Osteoblast (primary cell): ENCODE measurements around the gene TOP2B. TPM values are rescaled to one million over a fixed set of nuclear protein-coding genes. Genes with fewer than 3 reads are reported as not detected.
A peak's percentile ranks its signal among the peaks of the same experiment; 100 is the strongest.

Experiments used
- DNase-seq: peaks from one replicate; pipeline ENCODE4 v3.0.0; 2011; ENCODE audit warnings: low spot score, mixed read lengths; ENCODE audit not compliant: insufficient read length; ENCODE audit errors: missing footprints
- H2AFZ ChIP-seq: 2 replicates; pipeline ENCODE4 v1.6.0; 2011; ENCODE audit warnings: mild to moderate bottlenecking, low read length
- H3K27ac ChIP-seq: 2 replicates; pipeline ENCODE4 v1.5.1; 2011; ENCODE audit warnings: mild to moderate bottlenecking, low read depth, low read length, moderate library complexity
- H3K27me3 ChIP-seq: 2 replicates; pipeline ENCODE4 v1.6.0; 2012; ENCODE audit warnings: mild to moderate bottlenecking, control low read depth, inconsistent platforms, low read length, moderate library complexity; ENCODE audit not compliant: insufficient read depth
- H3K36me3 ChIP-seq: 2 replicates; pipeline ENCODE4 v1.5.1; 2011; ENCODE audit warnings: mild to moderate bottlenecking, low read length, control low read depth, moderate library complexity; ENCODE audit not compliant: insufficient read depth
- H3K4me1 ChIP-seq: 2 replicates; pipeline ENCODE4 v1.5.1; 2011; ENCODE audit warnings: mild to moderate bottlenecking, low read length, control low read depth, moderate library complexity; ENCODE audit not compliant: insufficient read depth
- H3K4me2 ChIP-seq: 2 replicates; pipeline ENCODE4 v1.6.0; 2011; ENCODE audit warnings: mild to moderate bottlenecking, low read length; ENCODE audit not compliant: insufficient read depth
- H3K4me3 ChIP-seq: fragments of 200-600 bp; sonication (generic); 3 replicates; pipeline ENCODE4 v1.5.1; 2012; ENCODE audit warnings: mild to moderate bottlenecking, low read length, inconsistent platforms; ENCODE audit not compliant: insufficient read depth
- H3K79me2 ChIP-seq: 2 replicates; pipeline ENCODE4 v1.6.0; 2012; ENCODE audit warnings: mild to moderate bottlenecking, low read length, control low read depth, inconsistent platforms; ENCODE audit not compliant: insufficient read depth
- H3K9me3 ChIP-seq: 2 replicates; pipeline ENCODE4 v1.5.1; 2011; ENCODE audit warnings: low read depth, low read length, control low read depth
- H4K20me1 ChIP-seq: 2 replicates; pipeline ENCODE4 v1.6.0; 2012; ENCODE audit warnings: mild to moderate bottlenecking, low read length, control low read depth; ENCODE audit not compliant: insufficient read depth
- total RNA-seq: library from RNA; depleted of rRNA; stranded (reverse); fragments of >200 nt; gene quantifications from 2 replicates; pipeline ENCODE4 v1.2.3, GENCODE V29; 2012
- TF ChIP-seq, protein P1 (sequence below): IDR thresholded peaks from 2 replicates; pipeline ENCODE4 v1.5.1; 2011; ENCODE audit warnings: mild to moderate bottlenecking, low read depth, low read length, moderate library complexity; ENCODE audit errors: extremely low read depth

TOP2B gene
- total RNA-seq, 1 donor, result 71.7 TPM

DNA sequence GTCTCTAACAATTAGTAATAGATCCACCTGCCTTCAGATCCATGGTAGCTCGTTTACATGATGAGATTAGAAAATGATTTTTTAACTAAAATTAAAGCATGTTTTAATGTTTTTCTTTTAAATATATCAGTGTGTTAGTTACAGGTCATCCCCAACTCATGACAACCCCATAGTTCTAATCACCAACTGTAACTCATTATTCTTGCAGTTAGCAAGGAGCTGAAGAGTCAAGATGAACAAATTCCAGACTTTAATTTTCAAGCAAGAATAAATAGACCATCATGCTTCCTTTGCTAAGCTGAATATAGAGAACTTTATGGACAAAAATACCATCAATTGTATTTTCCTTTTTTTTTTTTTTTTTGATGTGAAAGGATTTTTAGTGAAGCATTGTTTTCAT, 101.1 kb downstream of the TOP2B start:
- H4K20me1 ChIP-seq, result no peaks in the 10 kb centered on the region
- H3K9me3 ChIP-seq, result no peaks in the 10 kb centered on the region
- H3K4me2 ChIP-seq, result no peak overlapping the region
- DNase-seq, result no peak
- no peak overlapping the region for H2AFZ ChIP-seq
- no peaks in the 10 kb centered on the region for H3K36me3 ChIP-seq
- peaks cover 19% of the 10 kb centered on the region for H3K4me1 ChIP-seq
- TF ChIP-seq, protein P1, sequence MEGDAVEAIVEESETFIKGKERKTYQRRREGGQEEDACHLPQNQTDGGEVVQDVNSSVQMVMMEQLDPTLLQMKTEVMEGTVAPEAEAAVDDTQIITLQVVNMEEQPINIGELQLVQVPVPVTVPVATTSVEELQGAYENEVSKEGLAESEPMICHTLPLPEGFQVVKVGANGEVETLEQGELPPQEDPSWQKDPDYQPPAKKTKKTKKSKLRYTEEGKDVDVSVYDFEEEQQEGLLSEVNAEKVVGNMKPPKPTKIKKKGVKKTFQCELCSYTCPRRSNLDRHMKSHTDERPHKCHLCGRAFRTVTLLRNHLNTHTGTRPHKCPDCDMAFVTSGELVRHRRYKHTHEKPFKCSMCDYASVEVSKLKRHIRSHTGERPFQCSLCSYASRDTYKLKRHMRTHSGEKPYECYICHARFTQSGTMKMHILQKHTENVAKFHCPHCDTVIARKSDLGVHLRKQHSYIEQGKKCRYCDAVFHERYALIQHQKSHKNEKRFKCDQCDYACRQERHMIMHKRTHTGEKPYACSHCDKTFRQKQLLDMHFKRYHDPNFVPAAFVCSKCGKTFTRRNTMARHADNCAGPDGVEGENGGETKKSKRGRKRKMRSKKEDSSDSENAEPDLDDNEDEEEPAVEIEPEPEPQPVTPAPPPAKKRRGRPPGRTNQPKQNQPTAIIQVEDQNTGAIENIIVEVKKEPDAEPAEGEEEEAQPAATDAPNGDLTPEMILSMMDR, result no peak
- no peaks in the 10 kb centered on the region for H3K79me2 ChIP-seq
- no peak overlapping the region for H3K4me3 ChIP-seq
- H3K27ac ChIP-seq, result no peak overlapping the region
- no peaks in the 10 kb centered on the region for H3K27me3 ChIP-seq

DNA sequence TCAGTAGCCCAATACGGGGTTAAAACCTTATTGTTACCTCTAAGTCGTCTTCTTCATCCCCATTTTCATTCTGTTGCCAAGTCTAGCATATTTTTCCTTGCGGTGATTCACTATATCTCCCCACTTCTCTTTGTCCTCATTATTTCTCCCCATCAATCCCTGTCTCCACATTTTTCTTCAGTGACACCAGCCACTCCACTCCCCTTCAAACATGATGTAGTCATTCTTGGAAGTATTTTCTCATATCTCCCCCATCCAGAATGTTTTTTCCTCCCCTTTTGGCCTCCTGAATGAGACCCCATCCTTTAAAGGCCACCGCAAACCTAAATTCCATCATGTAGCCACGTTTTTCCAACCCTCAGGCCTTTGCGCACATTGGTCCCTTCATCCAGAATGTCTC, 105.9 kb downstream of the TOP2B start:
- Histone ChIP-seq H3K4me3 (no peak overlapping the region), H3K9me3 (no peaks in the 10 kb centered on the region), H3K79me2 (no peaks in the 10 kb centered on the region), H4K20me1 (no peaks in the 10 kb centered on the region), H3K4me2 (peak overlapping the region; percentile 54), H3K36me3 (no peaks in the 10 kb centered on the region), H3K27me3 (no peaks in the 10 kb centered on the region), H3K4me1 (peaks cover 49% of the 10 kb centered on the region), H2AFZ (no peak overlapping the region), H3K27ac (peak overlapping the region; percentile 81)
- no peak for DNase-seq
- TF ChIP-seq, protein P1, result no peak

DNA sequence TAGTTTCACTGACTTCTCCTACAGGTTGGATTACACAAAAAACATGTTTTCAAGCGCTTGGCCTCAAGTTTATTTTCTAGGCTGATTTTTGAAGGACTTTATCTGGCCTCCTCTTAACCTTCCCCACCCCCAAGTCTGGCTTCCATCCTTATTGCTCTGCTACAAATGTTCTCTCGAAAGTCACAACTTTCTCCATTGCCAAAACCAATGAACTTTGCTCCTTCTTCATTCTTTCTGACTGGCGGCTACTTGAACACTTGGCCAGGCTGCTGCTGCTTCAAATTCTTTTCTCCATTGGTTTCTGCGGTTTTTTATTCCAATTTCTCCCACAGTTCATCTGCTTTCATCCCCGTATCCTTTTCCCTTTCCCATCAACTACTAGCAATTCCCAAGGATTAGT, 106.6 kb downstream of the TOP2B start:
- Histone ChIP-seq H3K27me3 (no peaks in the 10 kb centered on the region), H3K36me3 (no peaks in the 10 kb centered on the region), H3K27ac (peak overlapping the region; percentile 81), H3K4me1 (peaks cover 43% of the 10 kb centered on the region), H3K79me2 (no peaks in the 10 kb centered on the region), H3K4me3 (no peak overlapping the region), H3K9me3 (no peaks in the 10 kb centered on the region), H4K20me1 (no peaks in the 10 kb centered on the region), H2AFZ (no peak overlapping the region), H3K4me2 (peak overlapping the region; percentile 54)
- no peak for DNase-seq
- TF ChIP-seq, protein P1, result no peak

DNA sequence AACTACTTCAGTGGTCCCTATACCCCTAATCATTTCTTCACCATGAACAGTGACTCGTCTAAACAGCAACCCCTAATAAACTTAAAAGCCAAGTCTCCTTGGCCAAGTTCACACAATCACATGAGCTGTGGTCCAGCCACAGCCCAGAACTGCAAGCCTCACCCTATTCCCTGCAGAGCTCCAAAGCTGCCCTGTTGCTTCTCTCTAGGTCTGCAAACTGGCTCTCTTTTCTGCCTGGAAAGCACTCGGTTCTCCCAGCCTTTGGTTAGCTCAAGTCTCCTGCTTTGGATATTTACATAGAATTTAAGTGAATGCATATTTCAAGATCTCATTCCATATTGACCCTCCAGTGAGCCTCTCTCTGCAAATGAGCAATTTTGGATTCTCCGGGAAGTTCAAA, 107.0 kb downstream of the TOP2B start:
- peak overlapping the region; percentile 81 for H3K27ac ChIP-seq
- H3K36me3 ChIP-seq, result no peaks in the 10 kb centered on the region
- H3K27me3 ChIP-seq, result no peaks in the 10 kb centered on the region
- no peaks in the 10 kb centered on the region for H3K9me3 ChIP-seq
- H3K4me3 ChIP-seq, result no peak overlapping the region
- peaks cover 42% of the 10 kb centered on the region for H3K4me1 ChIP-seq
- no peaks in the 10 kb centered on the region for H4K20me1 ChIP-seq
- no peak overlapping the region for H2AFZ ChIP-seq
- no peaks in the 10 kb centered on the region for H3K79me2 ChIP-seq
- TF ChIP-seq, protein P1, result no peak
- peak overlapping the region; percentile 54 for H3K4me2 ChIP-seq
- no peak for DNase-seq
